Thoracic aorta (tissue), 2 donors: Measurements from ENCODE around the gene PDE6G. TPM values are rescaled to one million over a fixed set of nuclear protein-coding genes. Genes with fewer than 3 reads are reported as not detected.

Experiments
- ATAC-seq: fragments of 150-250 bp; one replicate; pipeline ENCODE4 v1.8.0; 2017; ENCODE audit warnings: low read depth; ENCODE audit not compliant: insufficient number of reproducible peaks, low FRiP score
- DNase-seq: peaks from one replicate; pipeline ENCODE4 v3.0.0-alpha.2; 2020; ENCODE audit warnings: low spot score
- H3K27ac ChIP-seq, 2 donors: fragments of 200-600 bp; sonication (generic); 1 replicate in 1 of 2; 2 replicates in 1 of 2; pipeline ENCODE4 v1.5.1; 2016; ENCODE audit warnings: mild to moderate bottlenecking in 2 of 2, moderate library complexity in 2 of 2
- H3K27me3 ChIP-seq: fragments of 200-600 bp; sonication (generic); replicated peaks from 2 replicates; pipeline ENCODE4 v1.6.0; 2016; ENCODE audit warnings: mild to moderate bottlenecking; ENCODE audit not compliant: insufficient read depth
- H3K36me3 ChIP-seq: fragments of 200-600 bp; sonication (generic); one replicate; pipeline ENCODE4 v1.5.1; 2016
- H3K4me1 ChIP-seq, 2 donors: fragments of 200-600 bp; sonication (generic); 1 replicate in 1 of 2; 2 replicates in 1 of 2; pipeline versions ENCODE4 v1.5.1 to v1.6.0; 2016; ENCODE audit warnings: low read depth in 2 of 2, mild to moderate bottlenecking in 1 of 2; ENCODE audit not compliant: control insufficient read depth in 1 of 2
- H3K4me3 ChIP-seq: fragments of 200-600 bp; sonication (generic); 2 replicates; pipeline ENCODE4 v1.5.1; 2016; ENCODE audit warnings: mild to moderate bottlenecking
- H3K9me3 ChIP-seq: fragments of 200-600 bp; sonication (generic); 2 replicates; pipeline ENCODE4 v1.5.1; 2016
- CTCF ChIP-seq: fragments of 200-600 bp; sonication (generic); IDR thresholded peaks from one replicate; pipeline ENCODE4 v1.5.1; 2019; ENCODE audit warnings: antibody characterized with exemption
- total RNA-seq, 2 donors: library from RNA; depleted of rRNA; stranded (reverse); fragments of >200 nt; gene quantifications; one replicate each; pipeline versions ENCODE4 v1.1.0 to v1.2.3, GENCODE V29; 2016

Gene PDE6G
- total RNA-seq, 2 donors from 2014 or later = not detected

GRCh38 chr17:81636505-81637288 lies 19.6 kb downstream of the PDE6G start, which contains the start of the genes NPLOC4 and TSPAN10:
TSS of gene NPLOC4 (minus strand) at chr17:81637112. CDS start at chr17:81636930, 182 bp downstream.
TSS of gene TSPAN10 (plus strand) at chr17:81637196. CDS start at chr17:81642413, 5,217 bp downstream.
- Histone ChIP-seq H3K36me3 (no peaks in the 10 kb centered on the region), H3K27me3 (no peaks in the 10 kb centered on the region), H3K4me3 (peak within 1 kb of the TSS; percentile 91), H3K4me1 (peaks cover 24 to 36% of the 10 kb centered on the region in 2 donors), H3K9me3 (no peaks in the 10 kb centered on the region), H3K27ac (peak within 1 kb of the TSS; percentile 71 to 78)
- DNase-seq = peak; percentile 50
- peak; percentile 61 for ATAC-seq
- TF ChIP-seq CTCF = no peak

GRCh38 chr17:81635973-81636504 lies 20.3 kb downstream of the PDE6G start:
- H3K4me3 ChIP-seq = peak overlapping the region; percentile 91
- H3K27ac ChIP-seq = peak overlapping the region; percentile 71 to 78
- peaks cover 24 to 36% of the 10 kb centered on the region in 2 donors for H3K4me1 ChIP-seq
- TF ChIP-seq CTCF = no peak
- no peaks in the 10 kb centered on the region for H3K9me3 ChIP-seq
- no peaks in the 10 kb centered on the region for H3K36me3 ChIP-seq
- ATAC-seq = peak; percentile 35
- DNase-seq = no peak
- H3K27me3 ChIP-seq = no peaks in the 10 kb centered on the region

- Histone ChIP-seq H3K4me1 (peaks cover 24 to 36% of the 10 kb centered on the region in 2 donors), H3K4me3 (peak overlapping the region; percentile 91), H3K27me3 (no peaks in the 10 kb centered on the region), H3K36me3 (no peaks in the 10 kb centered on the region), H3K27ac (no peak overlapping the region), H3K9me3 (no peaks in the 10 kb centered on the region)
- no peak for TF ChIP-seq CTCF
- DNase-seq (no peak), ATAC-seq (no peak)
Observed at GRCh38 chr17:81635431-81635830, 20.9 kb downstream of the PDE6G start.

DNA sequence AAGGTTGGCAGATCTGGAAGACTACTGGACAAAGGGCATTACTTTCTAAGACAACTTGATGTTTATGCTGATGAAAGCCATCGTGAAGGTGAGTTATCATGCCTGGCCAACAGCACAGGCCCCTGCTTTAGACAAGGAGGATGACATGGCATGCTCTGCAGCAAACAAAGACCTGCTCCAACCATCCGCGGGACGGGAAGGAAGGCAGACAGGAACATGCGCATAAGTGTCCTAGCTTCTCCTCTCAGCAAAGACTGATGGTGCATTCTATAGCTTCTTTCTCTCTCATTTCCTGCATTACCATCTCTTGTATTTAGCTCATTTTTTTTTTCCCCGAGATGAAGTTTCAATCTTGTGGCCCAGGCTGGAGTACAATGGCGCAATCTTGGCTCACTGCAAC lies 24.9 kb downstream of the PDE6G start:
- TF ChIP-seq CTCF = no peak
- Histone ChIP-seq H3K4me1 (peaks cover 24 to 32% of the 10 kb centered on the region in 2 donors), H3K9me3 (no peaks in the 10 kb centered on the region), H3K4me3 (no peak overlapping the region), H3K36me3 (peaks cover 26% of the 10 kb centered on the region), H3K27ac (no peak overlapping the region), H3K27me3 (no peaks in the 10 kb centered on the region)
- ATAC-seq = no peak
- DNase-seq = no peak

GRCh38 chr17:81630274-81630673 lies 26.1 kb downstream of the PDE6G start:
- Histone ChIP-seq H3K27me3 (no peaks in the 10 kb centered on the region), H3K9me3 (no peaks in the 10 kb centered on the region), H3K36me3 (peaks cover 37% of the 10 kb centered on the region), H3K4me3 (no peak overlapping the region), H3K4me1 (peaks cover 16 to 21% of the 10 kb centered on the region in 2 donors), H3K27ac (no peak overlapping the region)
- ATAC-seq (no peak), DNase-seq (no peak)
- no peak for TF ChIP-seq CTCF
